Keratinocyte (primary cell): Measurements from ENCODE around the gene NPC2. TPM values are rescaled to one million over a fixed set of nuclear protein-coding genes. Genes with fewer than 3 reads are reported as not detected.

Experiments used
- DNase-seq: peaks from one replicate; pipeline ENCODE4 v3.0.0-alpha.2; 2011; ENCODE audit warnings: low read depth, missing footprints, low spot score
- FAIRE-seq: peaks from 2 replicates; lab custom pipeline; 2011; peaks lifted over from hg19 to GRCh38; lab: Jason Lieb, UNC
- H2AFZ ChIP-seq: 2 replicates; pipeline ENCODE4 v1.6.0; 2012; ENCODE audit warnings: low read length, control low read depth, inconsistent platforms; ENCODE audit not compliant: control insufficient read depth
- H3K27ac ChIP-seq: 2 replicates; pipeline ENCODE4 v1.5.1; 2011; ENCODE audit warnings: low read length; ENCODE audit not compliant: control insufficient read depth, insufficient read depth
- H3K27me3 ChIP-seq: 3 replicates; pipeline ENCODE4 v1.6.0; 2011; ENCODE audit warnings: low read length; ENCODE audit not compliant: control insufficient read depth, insufficient read depth; ENCODE audit errors: extremely low read depth
- H3K36me3 ChIP-seq, 2 experiments: 2 replicates in 1 of 2; 3 replicates in 1 of 2; pipeline ENCODE4 v1.5.1; 2011; ENCODE audit warnings: low read length in 2 of 2, mild to moderate bottlenecking in 1 of 2; ENCODE audit not compliant: control insufficient read depth in 2 of 2, insufficient read depth in 2 of 2; ENCODE audit errors: extremely low read depth in 1 of 2
- H3K4me1 ChIP-seq: 3 replicates; pipeline ENCODE4 v1.5.1; 2011; ENCODE audit warnings: low read length; ENCODE audit not compliant: control insufficient read depth, insufficient read depth; ENCODE audit errors: extremely low read depth
- H3K4me2 ChIP-seq: 3 replicates; pipeline ENCODE4 v1.6.0; 2011; ENCODE audit warnings: low read depth, low read length; ENCODE audit not compliant: control insufficient read depth, insufficient read depth; ENCODE audit errors: extremely low read depth
- H3K4me3 ChIP-seq, 3 experiments: fragments of 200-600 bp in 1 of 3; sonication (generic) in 1 of 3; 2 replicates in 2 of 3; 3 replicates in 1 of 3; pipeline ENCODE4 v1.5.1; 2011 to 2016; ENCODE audit warnings: low read length in 3 of 3, mild to moderate bottlenecking in 3 of 3, control low read depth in 2 of 3, inconsistent platforms in 1 of 3, low read depth in 1 of 3, mixed read lengths in 1 of 3, mixed run types in 1 of 3, moderate library complexity in 1 of 3; ENCODE audit not compliant: control insufficient read depth in 2 of 3, insufficient read depth in 2 of 3; ENCODE audit errors: extremely low read depth in 1 of 3
- H3K79me2 ChIP-seq: 2 replicates; pipeline ENCODE4 v1.6.0; 2012; ENCODE audit warnings: low read length; ENCODE audit not compliant: control insufficient read depth, insufficient read depth
- H3K9ac ChIP-seq: 3 replicates; pipeline ENCODE4 v1.6.0; 2011; ENCODE audit warnings: low read length; ENCODE audit not compliant: control insufficient read depth, insufficient read depth; ENCODE audit errors: extremely low read depth
- H3K9me1 ChIP-seq: 3 replicates; pipeline ENCODE4 v1.6.0; 2011; ENCODE audit warnings: low read length; ENCODE audit not compliant: control insufficient read depth, insufficient read depth; ENCODE audit errors: extremely low read depth
- H3K9me3 ChIP-seq: 2 replicates; pipeline ENCODE4 v1.5.1; 2012; ENCODE audit warnings: low read depth, low read length; ENCODE audit not compliant: control insufficient read depth
- H4K20me1 ChIP-seq: 3 replicates; pipeline ENCODE4 v1.6.0; 2011; ENCODE audit warnings: low read length; ENCODE audit not compliant: control insufficient read depth, insufficient read depth; ENCODE audit errors: extremely low read depth
- EZH2 ChIP-seq: IDR thresholded peaks from one replicate; pipeline ENCODE4 v1.6.1; 2012; ENCODE audit warnings: inconsistent platforms, mild to moderate bottlenecking, low read length, moderate library complexity
- dilution Hi-C: fragments of 300-500 bp; cut with MboI; formaldehyde crosslinking; loops from one replicate; pipeline ENCODE4 v1.7.0; 2020; ENCODE audit warnings: low sequenced_read_pairs; ENCODE audit not compliant: extremely low pct_ligation_motif_present
- polyA plus RNA-seq, 5 experiments: library from polyadenylated mRNA; depleted of rRNA in 3 of 5; stranded (reverse) in 3 of 5; stranded (forward) in 1 of 5; unstranded in 1 of 5; fragments of >200 nt; gene quantifications; 1 replicate in 1 of 5; 2 replicates in 3 of 5; 3 replicates in 1 of 5; pipeline versions ENCODE4 v1.2.1 to v1.2.3, GENCODE V29; 2011 to 2012; ENCODE audit warnings: missing spikeins in 2 of 5, low read depth in 1 of 5, low replicate concordance in 1 of 5
- TF ChIP-seq, protein P1 (sequence below), 3 experiments: IDR thresholded peaks in 1 of 3; conservative IDR thresholded peaks in 1 of 3; optimal IDR thresholded peaks in 1 of 3; 2 replicates in 2 of 3; 3 replicates in 1 of 3; pipeline versions ENCODE3 to v1.5.1; 2011; ENCODE audit warnings: low read length in 3 of 3, mild to moderate bottlenecking in 3 of 3, moderate library complexity in 2 of 3, control low read depth in 1 of 3, inconsistent platforms in 1 of 3; ENCODE audit not compliant: insufficient read depth in 2 of 3; ENCODE audit errors: extremely low read depth in 1 of 3

The NPC2 gene
- polyA plus RNA-seq, 1 donor (not counting 4 experiments of a cell fraction or from before 2014, with no cell fraction given): 221 TPM

DNA sequence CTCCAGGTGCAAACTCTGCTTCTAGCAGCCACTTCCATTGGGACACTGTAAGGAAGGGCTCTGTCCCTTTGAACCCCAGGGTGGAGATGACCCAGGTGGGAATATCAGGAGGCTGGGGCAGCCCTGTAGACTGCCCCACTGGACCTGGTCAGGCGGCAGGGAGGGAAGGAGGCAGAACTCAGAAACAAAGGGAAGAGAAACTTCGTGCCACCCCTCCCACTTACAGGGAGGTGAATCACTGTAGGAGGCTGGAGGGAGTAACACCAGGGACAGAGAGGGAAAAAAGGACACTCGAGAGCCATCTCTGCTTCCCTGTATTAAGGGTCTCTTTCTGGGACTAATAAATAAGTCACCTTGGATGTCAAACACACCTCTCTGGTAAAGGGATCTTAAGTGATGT is 37.9 kb upstream of the NPC2 start:
- H3K9me1 ChIP-seq: no peaks in the 10 kb centered on the region
- DNase-seq (no peak), FAIRE-seq (no peak)
- H3K4me3 ChIP-seq: no peak overlapping the region
- no peak overlapping the region for H3K4me2 ChIP-seq
- no peaks in the 10 kb centered on the region for H3K9me3 ChIP-seq
- H3K79me2 ChIP-seq: no peaks in the 10 kb centered on the region
- H2AFZ ChIP-seq: no peak overlapping the region
- no peak for TF ChIP-seq EZH2
- TF ChIP-seq, protein P1, sequence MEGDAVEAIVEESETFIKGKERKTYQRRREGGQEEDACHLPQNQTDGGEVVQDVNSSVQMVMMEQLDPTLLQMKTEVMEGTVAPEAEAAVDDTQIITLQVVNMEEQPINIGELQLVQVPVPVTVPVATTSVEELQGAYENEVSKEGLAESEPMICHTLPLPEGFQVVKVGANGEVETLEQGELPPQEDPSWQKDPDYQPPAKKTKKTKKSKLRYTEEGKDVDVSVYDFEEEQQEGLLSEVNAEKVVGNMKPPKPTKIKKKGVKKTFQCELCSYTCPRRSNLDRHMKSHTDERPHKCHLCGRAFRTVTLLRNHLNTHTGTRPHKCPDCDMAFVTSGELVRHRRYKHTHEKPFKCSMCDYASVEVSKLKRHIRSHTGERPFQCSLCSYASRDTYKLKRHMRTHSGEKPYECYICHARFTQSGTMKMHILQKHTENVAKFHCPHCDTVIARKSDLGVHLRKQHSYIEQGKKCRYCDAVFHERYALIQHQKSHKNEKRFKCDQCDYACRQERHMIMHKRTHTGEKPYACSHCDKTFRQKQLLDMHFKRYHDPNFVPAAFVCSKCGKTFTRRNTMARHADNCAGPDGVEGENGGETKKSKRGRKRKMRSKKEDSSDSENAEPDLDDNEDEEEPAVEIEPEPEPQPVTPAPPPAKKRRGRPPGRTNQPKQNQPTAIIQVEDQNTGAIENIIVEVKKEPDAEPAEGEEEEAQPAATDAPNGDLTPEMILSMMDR (optimal IDR thresholded peaks at IDR 0.05 in 1 of 3, IDR thresholded peaks at IDR 0.05 in 1 of 3, conservative IDR thresholded peaks at IDR 0.05 in 1 of 3; ENCODE audit: extremely low read depth in 1 of 3, insufficient read depth in 2 of 3, low read length in 3 of 3): no peak
- H3K9ac ChIP-seq: no peak overlapping the region
- H4K20me1 ChIP-seq: no peaks in the 10 kb centered on the region
- no peak overlapping the region for H3K27ac ChIP-seq
- H3K4me1 ChIP-seq: peaks cover 9% of the 10 kb centered on the region
- dilution Hi-C loops: no loop called here
- no peaks in the 10 kb centered on the region for H3K27me3 ChIP-seq
- H3K36me3 ChIP-seq: peaks cover 19 to 33% of the 10 kb centered on the region in 2 experiments

DNA sequence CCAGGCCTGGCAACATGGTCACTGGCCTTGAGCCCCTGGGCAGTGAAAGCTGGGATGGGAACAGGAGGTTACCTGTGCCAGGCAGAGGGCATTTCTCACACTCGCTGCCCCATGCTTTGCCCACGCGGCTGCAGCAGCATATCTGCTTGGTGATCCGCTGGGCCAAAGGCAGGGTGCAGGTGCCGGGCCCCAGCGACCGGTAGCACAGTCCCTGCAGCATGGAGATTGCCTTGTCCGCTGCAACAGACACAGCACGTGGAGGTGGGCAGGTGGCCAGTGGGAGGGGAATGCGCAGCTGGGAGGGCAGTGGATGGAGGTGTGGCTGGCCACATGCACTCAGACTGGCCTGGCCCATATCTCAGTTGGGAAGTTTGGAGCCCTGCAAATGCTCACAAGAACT is 35.8 kb upstream of the NPC2 start:
- Histone ChIP-seq H3K9ac (no peak overlapping the region), H3K27me3 (no peaks in the 10 kb centered on the region), H3K36me3 (peaks cover 17 to 28% of the 10 kb centered on the region in 2 experiments), H4K20me1 (no peaks in the 10 kb centered on the region), H2AFZ (no peak overlapping the region), H3K9me3 (no peaks in the 10 kb centered on the region), H3K9me1 (no peaks in the 10 kb centered on the region), H3K79me2 (no peaks in the 10 kb centered on the region), H3K4me2 (no peak overlapping the region), H3K27ac (no peak overlapping the region), H3K4me3 (no peak overlapping the region), H3K4me1 (peaks cover 9% of the 10 kb centered on the region)
- TF ChIP-seq EZH2: no peak
- TF ChIP-seq, protein P1 (optimal IDR thresholded peaks at IDR 0.05 in 1 of 3, IDR thresholded peaks at IDR 0.05 in 1 of 3, conservative IDR thresholded peaks at IDR 0.05 in 1 of 3; ENCODE audit: extremely low read depth in 1 of 3, insufficient read depth in 2 of 3, low read length in 3 of 3): no peak
- FAIRE-seq: no peak
- no peak for DNase-seq
- dilution Hi-C loops: no loop called here
